ENCODE measurements around the gene IRF9.

Gene IRF9

GRCh38 chr14:24146453-24146977, 14.6 kb upstream of the IRF9 start, which contains the start of gene PSME2:
PSME2 (minus strand) TSS chr14:24146610; CDS start chr14:24146581, 29 bp downstream.
- FAIRE-seq: no peak
- peak; percentile 92 for DNase-seq (ENCODE audit: extremely low spot score, insufficient read length, low read depth)

- FAIRE-seq (peak; percentile 99), DNase-seq (ENCODE audit: extremely low spot score, insufficient read length, low read depth) (peak; percentile 82)
These were observed 13.9 kb upstream of the IRF9 start, which contains the start of gene RNF31 for GRCh38 chr14:24146978-24147760. RNF31 (plus strand) TSS chr14:24147498; CDS start chr14:24147699, 201 bp downstream.

GRCh38 chr14:24147761-24148428, 13.2 kb upstream of the IRF9 start:
- FAIRE-seq (no peak), DNase-seq (ENCODE audit: extremely low spot score, insufficient read length, low read depth) (no peak)

GRCh38 chr14:24149302-24149969, 11.6 kb upstream of the IRF9 start:
- DNase-seq (ENCODE audit: extremely low spot score, insufficient read length, low read depth) (no peak), FAIRE-seq (no peak)

- FAIRE-seq: no peak
These were observed 11.0 kb upstream of the IRF9 start for GRCh38 chr14:24150061-24150460.

GRCh38 chr14:24150567-24150966, 10.5 kb upstream of the IRF9 start:
- DNase-seq (ENCODE audit: extremely low spot score, insufficient read length, low read depth) (no peak), FAIRE-seq (no peak)

More at GRCh38 chr14:24150061-24150460, 11.0 kb upstream of the IRF9 start:
- no peak for DNase-seq (ENCODE audit: extremely low spot score, insufficient read length, low read depth)

GRCh38 chr14:24150993-24151392, 10.1 kb upstream of the IRF9 start:
- FAIRE-seq (no peak), DNase-seq (ENCODE audit: extremely low spot score, insufficient read length, low read depth) (no peak)

GRCh38 chr14:24151404-24152080, 9.5 kb upstream of the IRF9 start:
- no peak for DNase-seq (ENCODE audit: extremely low spot score, insufficient read length, low read depth)
- FAIRE-seq: no peak

- DNase-seq (ENCODE audit: extremely low spot score, insufficient read length, low read depth): no peak
- FAIRE-seq: no peak
These were observed 6.0 kb upstream of the IRF9 start for GRCh38 chr14:24155100-24155499.

- FAIRE-seq (no peak), DNase-seq (ENCODE audit: extremely low spot score, insufficient read length, low read depth) (no peak)
These were observed 4.2 kb upstream of the IRF9 start for GRCh38 chr14:24156840-24157239.

GRCh38 chr14:24157331-24157730, 3.7 kb upstream of the IRF9 start:
- FAIRE-seq (no peak), DNase-seq (ENCODE audit: extremely low spot score, insufficient read length, low read depth) (no peak)

- no peak for FAIRE-seq
- DNase-seq (ENCODE audit: extremely low spot score, insufficient read length, low read depth): no peak
These were observed 1.1 kb upstream of the IRF9 start for GRCh38 chr14:24159777-24160498.

- FAIRE-seq: no peak
- DNase-seq (ENCODE audit: extremely low spot score, insufficient read length, low read depth): no peak
These were observed 591 bp upstream of the IRF9 start for GRCh38 chr14:24160499-24160849.

GRCh38 chr14:24162093-24162492, 1.0 kb downstream of the IRF9 start:
- FAIRE-seq (no peak), DNase-seq (ENCODE audit: extremely low spot score, insufficient read length, low read depth) (no peak)

GRCh38 chr14:24164518-24164991, 3.5 kb downstream of the IRF9 start:
- FAIRE-seq (no peak), DNase-seq (ENCODE audit: extremely low spot score, insufficient read length, low read depth) (no peak)

- no peak for FAIRE-seq
- DNase-seq (ENCODE audit: extremely low spot score, insufficient read length, low read depth): no peak
These were observed 4.7 kb downstream of the IRF9 start for GRCh38 chr14:24165785-24166184.

- FAIRE-seq: no peak
- no peak for DNase-seq (ENCODE audit: extremely low spot score, insufficient read length, low read depth)
These were observed 6.5 kb downstream of the IRF9 start for GRCh38 chr14:24167469-24168114.

- FAIRE-seq (peak; percentile 94), DNase-seq (ENCODE audit: extremely low spot score, insufficient read length, low read depth) (peak; percentile 91)
These were observed 10.6 kb downstream of the IRF9 start, which contains the start of gene REC8 for GRCh38 chr14:24171422-24172260. REC8 (plus strand) TSS chr14:24172080; CDS start chr14:24172553, 473 bp downstream.

Data from GM18507 (cell line).